Measurements from ENCODE around the gene MAP2K3.

Gene MAP2K3

GRCh38 chr17:21287703-21288449, 3.4 kb downstream of the MAP2K3 start:
- peaks cover 6% of the 10 kb centered on the region for H3K27me3 ChIP-seq (ENCODE audit: insufficient read depth, low read depth, severe bottlenecking)
- TF ChIP-seq CTCF (IDR thresholded peaks at IDR 0.05; ENCODE audit: low read depth, low read length) = no peak
- no peaks in the 10 kb centered on the region for H3K36me3 ChIP-seq
- H3K27ac ChIP-seq = no peak overlapping the region
- H3K9me3 ChIP-seq (ENCODE audit: severe bottlenecking) = no peaks in the 10 kb centered on the region
- no peak for DNase-seq
- no peak overlapping the region for H3K4me3 ChIP-seq (ENCODE audit: low read depth, low read length)

GRCh38 chr17:21288571-21289017, 4.1 kb downstream of the MAP2K3 start:
- DNase-seq = no peak
- H3K27me3 ChIP-seq (ENCODE audit: insufficient read depth, low read depth, severe bottlenecking) = peaks cover 7% of the 10 kb centered on the region
- no peaks in the 10 kb centered on the region for H3K36me3 ChIP-seq
- H3K27ac ChIP-seq = no peak overlapping the region
- H3K9me3 ChIP-seq (ENCODE audit: severe bottlenecking) = no peaks in the 10 kb centered on the region
- no peak overlapping the region for H3K4me3 ChIP-seq (ENCODE audit: low read depth, low read length)
- no peak for TF ChIP-seq CTCF (IDR thresholded peaks at IDR 0.05; ENCODE audit: low read depth, low read length)

GRCh38 chr17:21289175-21289901, 4.8 kb downstream of the MAP2K3 start:
- DNase-seq = no peak
- no peak for TF ChIP-seq CTCF (IDR thresholded peaks at IDR 0.05; ENCODE audit: low read depth, low read length)
- Histone ChIP-seq H3K4me3 (ENCODE audit: low read depth, low read length) (no peak overlapping the region), H3K27me3 (ENCODE audit: insufficient read depth, low read depth, severe bottlenecking) (peaks cover 7% of the 10 kb centered on the region), H3K36me3 (no peaks in the 10 kb centered on the region), H3K9me3 (ENCODE audit: severe bottlenecking) (no peaks in the 10 kb centered on the region), H3K27ac (no peak overlapping the region)

GRCh38 chr17:21289902-21290571, 5.5 kb downstream of the MAP2K3 start:
- no peak for TF ChIP-seq CTCF (IDR thresholded peaks at IDR 0.05; ENCODE audit: low read depth, low read length)
- H3K27ac ChIP-seq = no peak overlapping the region

GRCh38 chr17:21291357-21291756, 6.8 kb downstream of the MAP2K3 start:
- Histone ChIP-seq H3K4me3 (ENCODE audit: low read depth, low read length) (no peak overlapping the region), H3K9me3 (ENCODE audit: severe bottlenecking) (no peaks in the 10 kb centered on the region), H3K36me3 (no peaks in the 10 kb centered on the region), H3K27me3 (ENCODE audit: insufficient read depth, low read depth, severe bottlenecking) (peaks cover 13% of the 10 kb centered on the region), H3K27ac (no peak overlapping the region)
- no peak for TF ChIP-seq CTCF (IDR thresholded peaks at IDR 0.05; ENCODE audit: low read depth, low read length)
- no peak for DNase-seq

More at GRCh38 chr17:21289902-21290571, 5.5 kb downstream of the MAP2K3 start:
- no peaks in the 10 kb centered on the region for H3K9me3 ChIP-seq (ENCODE audit: severe bottlenecking)
- DNase-seq = no peak
- H3K27me3 ChIP-seq (ENCODE audit: insufficient read depth, low read depth, severe bottlenecking) = peaks cover 11% of the 10 kb centered on the region
- no peak overlapping the region for H3K4me3 ChIP-seq (ENCODE audit: low read depth, low read length)
- no peaks in the 10 kb centered on the region for H3K36me3 ChIP-seq

Data from WERI-Rb-1 (cell line).